Choroid plexus epithelial cell (primary cell): Measurements from ENCODE around the gene FOXN4.

ENCODE experiments used
- DNase-seq: peaks from one replicate; pipeline ENCODE4 v3.0.0-alpha.2; 2010; ENCODE audit warnings: low read depth
- H3K4me3 ChIP-seq: 2 replicates; pipeline ENCODE4 v1.5.1; 2011; ENCODE audit warnings: low read depth, mild to moderate bottlenecking, control low read depth, low read length, moderate library complexity
- TF ChIP-seq, protein P1 (sequence below): conservative IDR thresholded peaks from 2 replicates; pipeline ENCODE4 v1.5.1; 2011; ENCODE audit warnings: low read depth, mild to moderate bottlenecking, control low read depth, inconsistent platforms, low read length, moderate library complexity

Gene FOXN4

GRCh38 chr12:109241936-109242335 lies 67.1 kb downstream of the FOXN4 start:
- H3K4me3 ChIP-seq, result no peak overlapping the region
- no peak for DNase-seq
- TF ChIP-seq, protein P1, sequence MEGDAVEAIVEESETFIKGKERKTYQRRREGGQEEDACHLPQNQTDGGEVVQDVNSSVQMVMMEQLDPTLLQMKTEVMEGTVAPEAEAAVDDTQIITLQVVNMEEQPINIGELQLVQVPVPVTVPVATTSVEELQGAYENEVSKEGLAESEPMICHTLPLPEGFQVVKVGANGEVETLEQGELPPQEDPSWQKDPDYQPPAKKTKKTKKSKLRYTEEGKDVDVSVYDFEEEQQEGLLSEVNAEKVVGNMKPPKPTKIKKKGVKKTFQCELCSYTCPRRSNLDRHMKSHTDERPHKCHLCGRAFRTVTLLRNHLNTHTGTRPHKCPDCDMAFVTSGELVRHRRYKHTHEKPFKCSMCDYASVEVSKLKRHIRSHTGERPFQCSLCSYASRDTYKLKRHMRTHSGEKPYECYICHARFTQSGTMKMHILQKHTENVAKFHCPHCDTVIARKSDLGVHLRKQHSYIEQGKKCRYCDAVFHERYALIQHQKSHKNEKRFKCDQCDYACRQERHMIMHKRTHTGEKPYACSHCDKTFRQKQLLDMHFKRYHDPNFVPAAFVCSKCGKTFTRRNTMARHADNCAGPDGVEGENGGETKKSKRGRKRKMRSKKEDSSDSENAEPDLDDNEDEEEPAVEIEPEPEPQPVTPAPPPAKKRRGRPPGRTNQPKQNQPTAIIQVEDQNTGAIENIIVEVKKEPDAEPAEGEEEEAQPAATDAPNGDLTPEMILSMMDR, result no peak

DNA sequence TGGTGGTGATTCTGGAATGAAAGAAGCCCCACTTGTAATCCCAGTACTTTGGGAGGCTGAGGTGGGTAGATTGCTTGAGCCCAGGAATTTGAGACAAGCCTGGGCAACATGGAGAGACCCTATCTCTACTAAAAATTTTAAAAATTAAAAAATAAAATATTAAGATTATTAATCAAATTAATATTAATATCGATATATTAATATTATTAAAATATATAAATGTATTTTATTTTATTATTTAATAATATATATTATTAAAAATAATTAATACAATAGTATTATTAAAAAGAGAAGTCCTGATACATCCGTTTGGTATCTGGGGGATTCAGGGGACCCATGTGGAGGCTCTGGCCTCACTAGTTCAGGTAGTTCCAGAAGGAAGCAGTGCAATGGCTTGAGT lies 68.7 kb downstream of the FOXN4 start:
- no peak for DNase-seq
- TF ChIP-seq, protein P1, result no peak
- H3K4me3 ChIP-seq, result no peak overlapping the region

GRCh38 chr12:109239691-109240090 lies 69.4 kb downstream of the FOXN4 start:
- no peak overlapping the region for H3K4me3 ChIP-seq
- TF ChIP-seq, protein P1, result no peak
- DNase-seq, result no peak

- no peak overlapping the region for H3K4me3 ChIP-seq
- no peak for DNase-seq
- TF ChIP-seq, protein P1, result no peak
These were observed 69.9 kb downstream of the FOXN4 start for GRCh38 chr12:109239179-109239578.

GRCh38 chr12:109236257-109236656 lies 72.8 kb downstream of the FOXN4 start:
- H3K4me3 ChIP-seq, result no peak overlapping the region
- no peak for DNase-seq
- TF ChIP-seq, protein P1, result no peak

GRCh38 chr12:109234012-109234411 lies 75.1 kb downstream of the FOXN4 start:
- TF ChIP-seq, protein P1, result no peak
- DNase-seq, result no peak
- H3K4me3 ChIP-seq, result no peak overlapping the region

- DNase-seq, result no peak
- TF ChIP-seq, protein P1, result no peak
- H3K4me3 ChIP-seq, result no peak overlapping the region
These were observed 76.4 kb downstream of the FOXN4 start for GRCh38 chr12:109232731-109233130.
